NCI-H1930 (cell line): ENCODE measurements around the gene ERMARD.
"Not testable (repeated sequence)": the region's sequence is repeated elsewhere in the genome, so short reads cannot be mapped to it uniquely, and the experiment has no call there.

Experiments
- DNase-seq, 2 experiments: peaks; one replicate each; lab custom pipeline; 2025; lab: John Stamatoyannopoulos, UW

ERMARD gene

DNA sequence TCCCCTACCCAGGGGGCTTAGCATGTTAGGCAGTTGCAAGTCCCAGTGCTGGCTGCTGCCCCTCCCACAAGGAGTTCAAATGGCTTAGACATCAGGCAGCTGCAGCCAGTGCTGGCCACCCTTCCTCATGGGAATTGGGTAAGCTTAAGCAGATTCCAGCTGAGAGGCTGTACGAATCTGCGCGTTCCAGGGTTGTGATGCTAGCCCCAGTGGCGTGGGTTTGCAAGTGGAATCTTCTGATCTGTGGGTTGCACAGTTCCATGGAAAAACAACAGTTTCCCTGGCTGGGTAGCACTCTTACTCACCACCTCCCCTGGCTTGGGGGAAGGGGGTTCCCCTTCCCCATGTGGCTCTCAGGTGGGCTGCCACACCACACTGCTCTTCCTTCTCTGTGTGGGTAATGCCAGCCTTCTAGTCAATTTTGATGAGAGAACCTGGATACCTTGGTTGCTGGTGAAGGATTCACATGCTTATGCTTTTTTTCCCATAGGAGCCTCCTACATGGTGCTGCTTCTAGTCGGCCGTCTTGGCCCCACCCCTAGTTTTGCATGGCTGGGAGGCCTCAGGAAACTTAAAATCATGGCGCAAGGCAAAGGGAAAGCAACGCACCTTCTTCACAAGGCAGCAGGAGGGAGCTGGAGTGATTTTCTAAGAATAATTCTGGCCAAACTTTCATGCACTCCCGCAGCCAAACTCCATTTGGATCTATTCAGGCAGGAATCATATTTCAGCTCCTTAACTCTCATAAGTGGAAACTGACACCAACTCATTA is 13.0 kb upstream of the ERMARD start:
- DNase-seq = no peak

GRCh38 chr6:169738976-169739529 is 12.4 kb upstream of the ERMARD start:
- no peak for DNase-seq

DNA sequence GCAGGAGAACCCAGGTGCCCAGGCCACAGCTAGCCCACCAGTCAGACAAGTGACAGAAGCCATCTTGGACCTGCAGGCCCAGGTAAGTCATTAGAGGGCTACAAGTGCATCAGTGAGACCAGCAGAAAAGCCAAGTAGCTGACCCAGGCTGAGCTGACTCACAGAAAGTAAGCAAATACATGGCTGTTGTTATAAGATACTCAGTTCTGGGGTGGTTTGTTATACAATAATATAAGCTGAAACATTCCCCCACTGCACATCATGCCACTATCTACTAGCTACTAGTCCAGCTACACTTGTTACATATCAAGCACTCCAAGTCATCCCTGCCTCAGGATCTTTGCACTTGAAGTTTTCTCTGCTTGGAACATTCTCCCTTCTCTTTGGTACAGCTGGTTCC is 10.1 kb upstream of the ERMARD start:
- DNase-seq = no peak

DNA sequence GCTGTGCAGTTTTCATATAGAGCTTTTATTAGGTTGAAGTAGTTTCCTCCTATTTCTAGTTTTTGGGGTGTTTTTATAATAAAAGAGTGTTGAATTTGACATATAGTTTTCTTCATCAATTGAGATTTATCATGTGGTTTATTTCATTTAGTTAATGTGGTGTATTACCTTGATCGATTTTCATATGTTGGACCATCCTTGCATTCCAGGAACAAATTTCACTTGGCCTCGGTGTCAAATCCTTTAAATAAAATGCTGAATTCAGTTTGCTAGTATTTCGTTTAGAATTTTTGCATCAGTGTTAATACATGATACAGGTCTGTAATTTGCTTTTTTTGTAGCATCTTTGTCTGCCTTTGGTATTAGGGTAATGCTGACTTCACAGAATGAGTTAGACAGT is 6.0 kb upstream of the ERMARD start:
- no peak for DNase-seq

DNA sequence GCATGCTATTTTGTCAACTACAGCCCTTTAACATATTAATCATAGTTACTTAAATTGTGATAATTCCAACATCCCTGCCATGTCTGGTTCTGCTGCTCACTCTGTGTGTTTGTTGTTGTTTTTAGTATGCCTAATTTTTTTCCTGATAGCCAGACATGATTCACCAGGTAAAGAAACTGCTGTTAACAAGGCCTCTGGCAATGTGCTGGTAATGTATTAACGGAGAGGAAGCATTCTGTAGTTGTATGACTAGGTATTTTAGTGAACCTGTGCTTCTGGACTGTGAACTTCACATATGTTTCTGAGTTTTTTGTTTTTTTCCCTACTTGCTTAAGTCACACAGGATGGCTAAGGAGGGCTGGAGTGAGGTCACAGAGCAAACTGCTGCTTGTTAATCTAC is 4.9 kb upstream of the ERMARD start:
- no peak for DNase-seq

DNA sequence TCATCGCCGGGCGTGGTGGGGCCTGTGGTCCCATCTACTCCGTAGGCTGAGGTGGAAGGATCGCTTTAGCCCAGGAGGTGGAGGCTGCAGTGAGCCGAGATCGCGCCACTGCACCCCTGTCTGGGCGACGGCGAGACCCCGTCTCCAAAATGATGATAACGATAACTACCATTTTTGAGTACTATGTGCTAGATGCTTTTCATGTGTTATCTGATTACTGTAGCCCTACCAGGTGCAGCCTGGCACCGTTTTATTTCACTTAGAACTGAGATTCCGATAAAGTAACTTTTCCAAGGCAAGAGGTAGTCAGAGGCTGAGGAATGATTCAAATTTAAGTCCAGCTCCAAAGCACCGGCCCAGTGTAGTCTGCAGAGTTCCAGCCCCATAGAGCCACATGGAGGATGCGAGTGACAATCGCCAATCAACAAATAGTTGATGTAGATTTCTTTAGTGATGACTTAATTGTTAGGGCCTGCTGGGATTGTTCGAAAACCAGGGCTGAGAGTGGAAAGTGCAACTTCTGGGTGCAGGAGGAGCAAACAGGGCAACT is 727 bp downstream of the ERMARD start:
- DNase-seq = no peak

GRCh38 chr6:169755162-169755561 is 3.7 kb downstream of the ERMARD start:
- DNase-seq = no peak

- DNase-seq = no peak
Measured at GRCh38 chr6:169763308-169763707, 11.9 kb downstream of the ERMARD start.

- no peak for DNase-seq
Measured at GRCh38 chr6:169763881-169764280, 12.5 kb downstream of the ERMARD start.

- DNase-seq = not testable (repeated sequence)
Measured at GRCh38 chr6:169765789-169766188, 14.4 kb downstream of the ERMARD start.

DNA sequence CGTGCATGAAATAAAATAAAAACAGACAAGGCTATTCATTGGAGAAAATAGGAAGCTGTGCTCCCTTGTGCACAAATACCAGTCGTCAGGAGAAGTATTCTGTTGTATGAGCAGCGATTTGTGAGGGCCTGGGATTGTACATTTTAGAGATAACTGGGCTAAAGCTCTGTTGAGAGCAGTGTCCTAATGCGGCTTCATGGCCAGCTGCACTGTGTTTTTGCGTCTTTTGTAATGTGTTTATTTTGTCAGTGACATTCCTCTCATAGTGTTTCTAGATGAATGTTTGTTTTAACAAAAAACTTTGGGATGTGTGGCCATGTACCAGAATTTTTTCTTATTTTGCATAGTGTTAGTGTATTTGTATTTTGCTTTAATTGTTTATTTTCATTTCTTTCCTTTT is 14.8 kb downstream of the ERMARD start:
- no peak for DNase-seq

- DNase-seq = no peak
Measured at GRCh38 chr6:169766921-169767736, 15.7 kb downstream of the ERMARD start.

DNA sequence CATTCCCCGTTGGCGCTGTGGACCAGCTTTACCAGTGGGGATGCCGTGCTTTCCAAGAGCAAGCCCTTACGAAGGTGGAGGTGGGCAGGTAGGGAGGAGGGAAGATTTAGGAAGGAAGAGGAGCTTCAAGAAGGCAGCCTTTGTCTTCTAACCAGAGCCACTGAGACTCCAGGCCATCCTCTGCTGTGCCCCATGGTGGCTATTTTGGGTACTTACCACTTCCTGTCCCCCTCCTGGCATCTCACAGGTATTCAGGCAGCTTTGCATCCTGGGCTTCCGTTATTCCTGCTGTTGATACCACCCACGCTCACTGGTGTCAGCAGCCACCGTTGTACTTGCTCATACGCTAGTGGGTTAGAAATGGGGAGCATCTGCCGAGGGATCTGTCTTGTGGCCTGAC is 22.9 kb downstream of the ERMARD start:
- no peak for DNase-seq

GRCh38 chr6:169775321-169775720 is 23.9 kb downstream of the ERMARD start:
- no peak for DNase-seq

- DNase-seq = no peak
Measured at GRCh38 chr6:169776379-169776778, 25.0 kb downstream of the ERMARD start.

- no peak for DNase-seq
Measured at GRCh38 chr6:169777896-169778295, 26.5 kb downstream of the ERMARD start.

GRCh38 chr6:169778646-169779045 is 27.2 kb downstream of the ERMARD start:
- DNase-seq = no peak

DNA sequence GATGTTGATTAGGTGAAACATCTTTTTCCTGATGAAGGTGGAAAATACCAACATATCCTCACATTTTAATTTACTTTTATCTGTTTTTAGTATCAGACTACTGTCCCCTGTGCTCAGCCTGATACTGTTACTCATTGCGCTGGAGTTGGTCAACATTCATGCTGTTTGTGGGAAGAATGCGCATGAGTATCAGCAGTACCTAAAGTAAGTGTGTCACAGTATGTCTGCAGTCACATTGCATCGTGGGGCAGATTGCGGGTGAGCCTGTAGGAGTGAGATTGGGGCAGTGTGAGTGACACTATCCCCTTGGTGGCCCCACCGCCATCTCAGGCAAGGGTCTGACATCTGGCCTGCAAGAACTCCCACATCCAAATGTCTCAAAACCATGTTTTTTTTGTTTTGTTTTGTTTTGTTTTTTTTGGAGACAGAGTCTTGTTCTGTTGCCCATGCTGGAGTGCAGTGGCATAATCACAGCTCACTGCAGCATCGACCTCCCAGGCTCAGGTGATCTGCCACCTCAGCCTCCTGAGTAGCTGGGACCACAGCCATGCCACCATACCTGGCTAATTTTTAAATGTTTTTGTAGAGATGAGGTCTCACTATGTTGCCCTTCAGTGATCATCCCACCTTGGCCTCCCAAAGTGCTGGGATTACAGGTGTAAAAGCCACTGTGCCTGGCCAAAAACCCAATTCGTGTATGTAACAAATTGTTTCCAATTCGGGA is 27.8 kb downstream of the ERMARD start:
- DNase-seq = no peak

- no peak for DNase-seq
Measured at GRCh38 chr6:169779896-169780295, 28.5 kb downstream of the ERMARD start.

DNA sequence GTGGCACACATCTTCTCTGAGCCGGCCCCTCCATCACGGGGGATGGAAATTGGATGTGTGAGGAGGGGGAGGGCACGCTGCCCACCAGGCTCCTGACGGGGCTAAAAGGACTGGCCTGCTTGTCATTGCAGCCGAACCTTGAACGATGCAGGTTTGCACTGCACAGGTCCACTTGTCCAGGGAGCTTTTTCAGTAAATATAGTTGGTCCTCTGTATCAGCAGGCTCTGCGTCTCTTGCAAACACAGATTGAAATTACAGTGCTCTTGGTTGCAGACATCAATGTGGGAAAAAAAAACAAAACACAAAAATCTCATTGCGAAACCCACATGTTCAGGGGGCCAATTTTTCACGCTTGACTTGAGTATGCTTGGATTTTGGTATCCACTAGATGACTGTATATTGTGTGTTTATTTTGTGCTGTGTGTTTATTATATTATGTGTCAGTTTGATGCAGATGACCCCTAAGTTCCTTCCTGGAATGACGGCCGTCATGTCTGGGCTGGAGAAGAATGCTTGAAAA is 29.2 kb downstream of the ERMARD start:
- DNase-seq = no peak

GRCh38 chr6:169782966-169783365 is 31.5 kb downstream of the ERMARD start:
- no peak for DNase-seq

DNA sequence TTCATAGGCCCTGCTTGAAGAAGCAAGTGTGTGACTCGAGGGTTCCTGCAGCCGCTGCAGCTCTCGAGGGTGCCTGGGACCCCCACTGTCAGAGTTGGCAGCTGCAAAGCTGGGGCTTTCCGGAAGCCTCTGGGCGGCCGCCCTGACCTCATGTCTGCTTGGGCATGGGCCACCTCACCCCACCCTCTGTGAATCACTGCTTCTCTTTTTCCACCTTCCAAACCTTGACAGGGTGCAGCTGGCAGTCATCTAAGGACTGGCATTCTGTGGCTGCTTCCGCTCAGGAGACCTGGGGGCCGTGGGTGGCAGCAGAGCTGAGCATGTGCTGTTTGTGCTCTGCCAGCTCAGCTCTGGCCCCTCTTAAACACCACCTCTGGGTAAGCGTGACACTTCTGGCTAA is 32.0 kb downstream of the ERMARD start:
- DNase-seq = no peak
